ENCODE data around the gene TMIGD3.

GRCh38 chr1:111511370-111511769 lies 7.9 kb upstream of the TMIGD3 start:
- TF ChIP-seq CTCF (conservative IDR thresholded peaks at IDR 0.05) (no peak), ZFX (IDR thresholded peaks at IDR 0.05) (no peak)
